HG03280 (cell line): ENCODE data around the gene SELENOS.

Experiments used
- ATAC-seq: cut with Tn5 transposase; IDR thresholded peaks from one replicate; pipeline ENCODE4 v1.9.1; 2021; ENCODE audit warnings: mild to moderate bottlenecking, moderate library complexity; ENCODE audit not compliant: unreplicated experiment

Gene SELENOS

DNA sequence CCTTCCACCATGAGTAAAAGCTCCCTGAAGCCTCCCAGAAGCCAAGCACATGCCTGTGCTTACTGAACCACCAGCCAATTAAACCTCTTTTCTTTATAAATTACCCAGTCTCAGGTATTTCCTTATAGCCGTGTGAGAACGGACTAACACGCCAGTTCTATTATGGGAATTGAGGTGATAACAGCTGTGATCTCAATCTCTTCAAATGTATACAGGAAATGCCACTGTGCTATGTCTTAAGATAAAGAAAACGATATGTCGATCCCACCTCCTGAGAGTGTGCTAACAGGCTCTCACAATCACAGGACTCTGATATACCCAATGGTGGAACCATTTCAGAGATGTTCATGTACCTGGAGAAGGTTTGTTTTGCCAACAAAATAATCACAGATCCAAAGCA is 51.6 kb downstream of the SELENOS start:
- no peak for ATAC-seq
